ENCODE data around the gene CCZ1B.

- TF ChIP-seq CTCF (IDR thresholded peaks at IDR 0.05) (no peak), CREB1 (CRISPR knock-in tag; IDR thresholded peaks at IDR 0.05) (no peak), FOXK1 (CRISPR knock-in tag; IDR thresholded peaks at IDR 0.05) (no peak), STAT6 (CRISPR knock-in tag; conservative IDR thresholded peaks at IDR 0.05; ENCODE audit: low read depth) (no peak), PREB (CRISPR knock-in tag; IDR thresholded peaks at IDR 0.05; ENCODE audit: borderline replicate concordance) (no peak)
Observed at GRCh38 chr7:6833636-6834035, 7.6 kb upstream of the CCZ1B start.
